MG63 (cell line): ENCODE results near the gene RAE1. TPM values are rescaled to one million over a fixed set of nuclear protein-coding genes. Genes with fewer than 3 reads are reported as not detected.

ENCODE experiments used
- DNase-seq: peaks from one replicate; pipeline ENCODE4 v3.0.0-alpha.2; 2020
- H3K27me3 ChIP-seq: fragments of 250-450 bp; sonication (Bioruptor Pico); 2 replicates; pipeline ENCODE4 v1.5.1; 2020; ENCODE audit warnings: mild to moderate bottlenecking, moderate library complexity
- H3K36me3 ChIP-seq: fragments of 250-450 bp; sonication (Bioruptor Pico); 2 replicates; pipeline ENCODE4 v1.5.1; 2020; ENCODE audit warnings: mild to moderate bottlenecking, moderate library complexity
- H3K4me3 ChIP-seq: fragments of 250-450 bp; sonication (Bioruptor Pico); 2 replicates; pipeline ENCODE4 v1.5.1; 2020; ENCODE audit warnings: mild to moderate bottlenecking, moderate library complexity
- H3K9me3 ChIP-seq: fragments of 250-450 bp; sonication (Bioruptor Pico); 2 replicates; pipeline ENCODE4 v1.5.1; 2020; ENCODE audit warnings: mild to moderate bottlenecking, moderate library complexity
- total RNA-seq: library from RNA; depleted of rRNA; stranded (reverse); fragments of >200 nt; shearing (Covaris generic); gene quantifications from 2 replicates; pipeline ENCODE4 v1.2.3, GENCODE V29; 2014; ENCODE audit warnings: low replicate concordance

Gene RAE1
- total RNA-seq, 1 experiment from 2014 or later = 85.5 TPM

GRCh38 chr20:57398901-57399535 is 48.0 kb downstream of the RAE1 start:
- DNase-seq = no peak
- Histone ChIP-seq H3K27me3 (no peaks in the 10 kb centered on the region), H3K4me3 (no peak overlapping the region), H3K9me3 (no peaks in the 10 kb centered on the region), H3K36me3 (peaks cover 67% of the 10 kb centered on the region)

- Histone ChIP-seq H3K4me3 (no peak overlapping the region), H3K27me3 (no peaks in the 10 kb centered on the region), H3K9me3 (no peaks in the 10 kb centered on the region), H3K36me3 (peaks cover 69% of the 10 kb centered on the region)
- DNase-seq = no peak
Observed at GRCh38 chr20:57399587-57400155, 48.6 kb downstream of the RAE1 start.

- H3K4me3 ChIP-seq = no peak overlapping the region
- H3K27me3 ChIP-seq = no peaks in the 10 kb centered on the region
- no peaks in the 10 kb centered on the region for H3K9me3 ChIP-seq
- peaks cover 68% of the 10 kb centered on the region for H3K36me3 ChIP-seq
- no peak for DNase-seq
Observed at GRCh38 chr20:57400231-57400701, 49.2 kb downstream of the RAE1 start.

GRCh38 chr20:57400821-57401564 is 49.9 kb downstream of the RAE1 start:
- no peaks in the 10 kb centered on the region for H3K9me3 ChIP-seq
- DNase-seq = no peak
- H3K27me3 ChIP-seq = no peaks in the 10 kb centered on the region
- H3K36me3 ChIP-seq = peaks cover 63% of the 10 kb centered on the region
- H3K4me3 ChIP-seq = no peak overlapping the region

- peaks cover 60% of the 10 kb centered on the region for H3K36me3 ChIP-seq
- no peak overlapping the region for H3K4me3 ChIP-seq
- no peak for DNase-seq
- H3K27me3 ChIP-seq = no peaks in the 10 kb centered on the region
- H3K9me3 ChIP-seq = no peaks in the 10 kb centered on the region
Observed at GRCh38 chr20:57401565-57401918, 50.5 kb downstream of the RAE1 start.

GRCh38 chr20:57402206-57403125 is 51.4 kb downstream of the RAE1 start:
- H3K27me3 ChIP-seq = no peaks in the 10 kb centered on the region
- H3K4me3 ChIP-seq = no peak overlapping the region
- no peaks in the 10 kb centered on the region for H3K9me3 ChIP-seq
- DNase-seq = no peak
- H3K36me3 ChIP-seq = peaks cover 50% of the 10 kb centered on the region

GRCh38 chr20:57403216-57403615 is 52.2 kb downstream of the RAE1 start:
- DNase-seq = no peak
- H3K4me3 ChIP-seq = no peak overlapping the region
- no peaks in the 10 kb centered on the region for H3K27me3 ChIP-seq
- H3K36me3 ChIP-seq = peaks cover 48% of the 10 kb centered on the region
- H3K9me3 ChIP-seq = no peaks in the 10 kb centered on the region

- DNase-seq = no peak
- H3K36me3 ChIP-seq = peaks cover 46% of the 10 kb centered on the region
- H3K4me3 ChIP-seq = no peak overlapping the region
- no peaks in the 10 kb centered on the region for H3K9me3 ChIP-seq
- H3K27me3 ChIP-seq = no peaks in the 10 kb centered on the region
Observed at GRCh38 chr20:57404006-57404405, 53.0 kb downstream of the RAE1 start.

- Histone ChIP-seq H3K27me3 (no peaks in the 10 kb centered on the region), H3K9me3 (no peaks in the 10 kb centered on the region), H3K36me3 (peaks cover 49% of the 10 kb centered on the region), H3K4me3 (no peak overlapping the region)
- no peak for DNase-seq
Observed at GRCh38 chr20:57404419-57405072, 53.5 kb downstream of the RAE1 start.

GRCh38 chr20:57405236-57406016 is 54.4 kb downstream of the RAE1 start:
- DNase-seq = no peak
- H3K27me3 ChIP-seq = no peaks in the 10 kb centered on the region
- no peaks in the 10 kb centered on the region for H3K9me3 ChIP-seq

GRCh38 chr20:57407541-57407956 is 56.5 kb downstream of the RAE1 start:
- H3K4me3 ChIP-seq = no peak overlapping the region
- no peaks in the 10 kb centered on the region for H3K27me3 ChIP-seq
- no peak for DNase-seq
- H3K9me3 ChIP-seq = no peaks in the 10 kb centered on the region
- peaks cover 34% of the 10 kb centered on the region for H3K36me3 ChIP-seq

More at GRCh38 chr20:57405236-57406016, 54.4 kb downstream of the RAE1 start:
- H3K36me3 ChIP-seq = peaks cover 50% of the 10 kb centered on the region
- no peak overlapping the region for H3K4me3 ChIP-seq

- H3K4me3 ChIP-seq = no peak overlapping the region
- peaks cover 30% of the 10 kb centered on the region for H3K36me3 ChIP-seq
- H3K27me3 ChIP-seq = no peaks in the 10 kb centered on the region
- no peak for DNase-seq
- no peaks in the 10 kb centered on the region for H3K9me3 ChIP-seq
Observed at GRCh38 chr20:57408131-57408530, 57.1 kb downstream of the RAE1 start.

GRCh38 chr20:57408536-57409233 is 57.6 kb downstream of the RAE1 start:
- H3K36me3 ChIP-seq = peaks cover 28% of the 10 kb centered on the region
- H3K9me3 ChIP-seq = no peaks in the 10 kb centered on the region
- no peak overlapping the region for H3K4me3 ChIP-seq
- no peaks in the 10 kb centered on the region for H3K27me3 ChIP-seq
- DNase-seq = no peak

GRCh38 chr20:57409316-57409671 is 58.2 kb downstream of the RAE1 start:
- Histone ChIP-seq H3K36me3 (peaks cover 25% of the 10 kb centered on the region), H3K9me3 (no peaks in the 10 kb centered on the region), H3K4me3 (no peak overlapping the region), H3K27me3 (no peaks in the 10 kb centered on the region)
- DNase-seq = no peak

- no peak overlapping the region for H3K4me3 ChIP-seq
- H3K36me3 ChIP-seq = peaks cover 21% of the 10 kb centered on the region
- H3K27me3 ChIP-seq = no peaks in the 10 kb centered on the region
- H3K9me3 ChIP-seq = no peaks in the 10 kb centered on the region
- DNase-seq = no peak
Observed at GRCh38 chr20:57409672-57410397, 58.8 kb downstream of the RAE1 start.
